Measurements from ENCODE around the gene FSTL5.

Gene FSTL5

DNA sequence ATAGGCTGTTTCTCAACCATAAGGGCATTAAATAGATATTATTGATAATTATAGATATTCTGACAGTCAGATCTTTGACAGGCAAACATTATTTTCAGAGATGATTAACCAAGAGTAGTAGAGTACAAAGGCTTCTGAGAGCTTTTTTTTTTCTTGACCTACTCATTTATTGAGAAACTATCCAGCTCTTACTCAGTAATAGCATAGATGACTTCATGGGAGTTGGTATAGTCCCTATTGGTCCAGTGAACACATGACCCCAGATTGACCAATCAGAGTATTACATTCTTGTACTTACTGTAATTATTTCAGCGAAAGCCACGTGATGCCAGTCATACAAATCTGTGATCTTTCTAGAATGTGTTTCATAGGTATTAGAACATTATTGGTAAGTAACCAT lies 508.7 kb downstream of the FSTL5 start:
- no peak overlapping the region for H3K4me3 ChIP-seq (ENCODE audit: control insufficient read depth, low read depth, low read length)
- no peak for DNase-seq (ENCODE audit: low read depth)
- TF ChIP-seq, protein P1, sequence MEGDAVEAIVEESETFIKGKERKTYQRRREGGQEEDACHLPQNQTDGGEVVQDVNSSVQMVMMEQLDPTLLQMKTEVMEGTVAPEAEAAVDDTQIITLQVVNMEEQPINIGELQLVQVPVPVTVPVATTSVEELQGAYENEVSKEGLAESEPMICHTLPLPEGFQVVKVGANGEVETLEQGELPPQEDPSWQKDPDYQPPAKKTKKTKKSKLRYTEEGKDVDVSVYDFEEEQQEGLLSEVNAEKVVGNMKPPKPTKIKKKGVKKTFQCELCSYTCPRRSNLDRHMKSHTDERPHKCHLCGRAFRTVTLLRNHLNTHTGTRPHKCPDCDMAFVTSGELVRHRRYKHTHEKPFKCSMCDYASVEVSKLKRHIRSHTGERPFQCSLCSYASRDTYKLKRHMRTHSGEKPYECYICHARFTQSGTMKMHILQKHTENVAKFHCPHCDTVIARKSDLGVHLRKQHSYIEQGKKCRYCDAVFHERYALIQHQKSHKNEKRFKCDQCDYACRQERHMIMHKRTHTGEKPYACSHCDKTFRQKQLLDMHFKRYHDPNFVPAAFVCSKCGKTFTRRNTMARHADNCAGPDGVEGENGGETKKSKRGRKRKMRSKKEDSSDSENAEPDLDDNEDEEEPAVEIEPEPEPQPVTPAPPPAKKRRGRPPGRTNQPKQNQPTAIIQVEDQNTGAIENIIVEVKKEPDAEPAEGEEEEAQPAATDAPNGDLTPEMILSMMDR (IDR thresholded peaks at IDR 0.05; ENCODE audit: control insufficient read depth, insufficient read depth, low read depth, low read length, missing control alignments): no peak

DNA sequence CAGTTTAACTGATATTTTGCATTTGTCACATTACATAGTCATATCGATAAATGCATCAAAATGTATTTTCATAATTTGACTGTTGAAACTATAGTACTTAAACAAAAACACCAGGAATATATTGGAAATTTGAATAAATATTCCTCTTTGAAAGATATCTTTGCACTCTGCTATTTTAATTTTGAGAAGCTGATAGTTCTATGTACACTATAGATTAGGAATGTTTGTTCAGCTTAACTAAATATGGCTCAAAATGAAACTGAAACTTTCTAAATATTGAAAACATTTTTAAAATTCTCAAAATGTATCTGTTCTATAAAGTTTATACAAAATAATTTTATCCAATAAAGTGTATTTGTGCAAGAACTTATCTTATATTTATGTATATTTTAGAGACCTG lies 510.1 kb downstream of the FSTL5 start:
- DNase-seq (ENCODE audit: low read depth): no peak
- H3K4me3 ChIP-seq (ENCODE audit: control insufficient read depth, low read depth, low read length): no peak overlapping the region
- TF ChIP-seq, protein P1 (IDR thresholded peaks at IDR 0.05; ENCODE audit: control insufficient read depth, insufficient read depth, low read depth, low read length, missing control alignments): no peak

DNA sequence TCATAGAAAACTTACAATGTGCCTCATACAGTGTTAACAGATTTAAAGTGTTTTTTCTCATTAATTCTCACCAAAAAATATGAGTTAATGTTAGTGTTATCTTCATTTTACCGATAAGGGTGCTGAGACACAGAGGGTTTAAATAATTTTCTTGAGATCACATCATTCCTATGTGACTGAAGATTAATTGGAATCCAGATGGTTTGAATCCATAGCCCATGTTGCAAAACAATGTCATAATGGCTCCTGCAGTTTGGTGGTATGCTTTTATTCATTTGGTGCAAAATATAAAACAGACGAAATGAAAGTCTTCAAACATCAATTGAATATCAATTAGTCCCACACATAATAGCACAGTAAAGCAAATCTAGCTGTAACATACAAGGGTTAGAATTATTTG lies 512.2 kb downstream of the FSTL5 start:
- TF ChIP-seq, protein P1 (IDR thresholded peaks at IDR 0.05; ENCODE audit: control insufficient read depth, insufficient read depth, low read depth, low read length, missing control alignments): no peak

DNA sequence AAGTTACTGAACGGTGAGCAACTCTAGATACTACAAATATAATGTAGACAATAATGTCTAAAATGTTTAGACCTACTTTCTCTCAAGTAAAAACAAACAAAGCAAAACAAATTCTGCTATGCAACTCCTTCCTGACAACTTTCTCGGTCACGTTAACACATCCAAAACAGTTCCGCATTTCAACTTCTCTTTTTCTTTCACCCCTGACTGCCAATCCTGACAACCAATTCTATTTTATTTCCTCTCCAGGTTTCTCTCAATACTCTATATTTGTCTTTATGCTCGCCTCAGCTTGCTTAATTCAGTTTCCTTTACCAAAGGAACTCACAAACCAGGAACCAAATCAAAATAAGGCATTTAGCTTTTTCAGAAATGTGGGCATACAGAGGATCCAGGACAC lies 513.0 kb downstream of the FSTL5 start:
- no peak overlapping the region for H3K4me3 ChIP-seq (ENCODE audit: control insufficient read depth, low read depth, low read length)
- DNase-seq (ENCODE audit: low read depth): no peak
- TF ChIP-seq, protein P1 (IDR thresholded peaks at IDR 0.05; ENCODE audit: control insufficient read depth, insufficient read depth, low read depth, low read length, missing control alignments): no peak

More for the DNA sequence above, 512.2 kb downstream of the FSTL5 start:
- no peak for DNase-seq (ENCODE audit: low read depth)
- H3K4me3 ChIP-seq (ENCODE audit: control insufficient read depth, low read depth, low read length): no peak overlapping the region

DNA sequence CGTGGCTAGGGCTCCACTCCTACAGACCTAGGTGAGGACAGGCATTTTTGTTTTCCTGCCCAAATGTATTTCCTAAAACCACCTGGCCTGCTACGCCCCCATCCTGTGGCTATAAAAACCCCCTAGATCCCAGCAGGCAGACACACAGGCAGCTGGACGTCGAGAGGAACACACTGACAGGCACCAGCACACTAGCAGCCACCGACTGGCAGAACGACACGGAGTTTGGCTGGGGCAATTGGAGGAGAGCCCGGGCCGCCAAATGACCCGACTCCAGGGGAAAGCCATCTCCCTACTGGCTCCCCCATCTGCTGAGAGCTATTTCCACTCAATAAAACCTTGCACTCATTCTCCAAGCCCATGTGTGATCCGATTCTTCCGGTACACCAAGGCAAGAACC lies 516.0 kb downstream of the FSTL5 start:
- DNase-seq (ENCODE audit: low read depth): no peak
- TF ChIP-seq, protein P1 (IDR thresholded peaks at IDR 0.05; ENCODE audit: control insufficient read depth, insufficient read depth, low read depth, low read length, missing control alignments): no peak
- H3K4me3 ChIP-seq (ENCODE audit: control insufficient read depth, low read depth, low read length): no peak overlapping the region

DNA sequence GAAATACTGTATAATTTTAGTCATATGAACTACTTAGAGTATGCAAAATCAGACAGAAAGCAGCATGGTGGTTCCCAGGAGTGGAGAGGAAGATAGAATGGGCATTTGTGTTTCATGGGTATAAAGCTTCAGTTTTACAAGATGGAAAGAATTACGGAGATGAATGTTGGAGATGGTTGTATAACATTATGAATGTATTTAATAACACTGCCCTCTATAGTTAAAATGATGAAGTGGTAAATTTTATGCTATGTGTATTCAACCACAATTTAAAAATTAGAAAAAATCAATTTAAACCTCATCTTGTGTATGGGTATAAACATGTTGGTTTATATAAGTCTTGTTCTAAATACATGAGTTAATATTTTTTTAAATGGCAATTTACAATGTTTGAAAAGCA lies 521.1 kb downstream of the FSTL5 start:
- TF ChIP-seq, protein P1 (IDR thresholded peaks at IDR 0.05; ENCODE audit: control insufficient read depth, insufficient read depth, low read depth, low read length, missing control alignments): no peak
- DNase-seq (ENCODE audit: low read depth): no peak
- H3K4me3 ChIP-seq (ENCODE audit: control insufficient read depth, low read depth, low read length): no peak overlapping the region
